ENCODE data around the gene HOXD10.

DNA sequence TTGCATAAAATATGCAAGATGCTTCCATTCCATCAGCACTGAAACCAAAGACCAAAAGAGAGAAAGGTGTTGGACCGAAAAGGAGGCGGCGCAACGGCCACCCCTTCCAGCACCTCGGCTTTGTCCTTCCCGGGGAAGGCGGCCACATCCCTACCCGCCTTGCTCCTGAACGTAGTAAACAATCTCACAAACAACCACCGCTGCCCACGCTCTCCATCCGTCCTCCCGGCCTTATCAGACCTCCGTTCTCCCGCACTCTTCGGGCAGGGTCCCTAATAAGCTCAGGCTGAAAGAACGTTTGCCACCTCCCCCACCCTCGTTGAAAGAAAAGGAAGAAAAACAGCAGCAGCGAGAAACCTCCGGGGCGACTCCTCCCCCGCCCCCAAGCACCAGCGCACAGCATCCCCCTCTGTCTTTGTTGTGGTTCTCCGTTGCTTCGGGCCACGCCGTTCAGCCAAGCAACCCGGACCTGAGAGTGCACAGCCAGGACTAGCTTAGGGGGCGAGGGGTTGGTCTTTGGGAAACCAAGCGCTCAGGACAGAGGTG is 37.2 kb upstream of the HOXD10 start:
- no peak for TF ChIP-seq EZH2 (IDR thresholded peaks at IDR 0.05)
- 0 out of 2 replicates have a peak, but pooled peaks have one; percentile 16 for TF ChIP-seq POLR2AphosphoS5 (IDR thresholded peaks at IDR 0.05; ENCODE audit: borderline replicate concordance, low read depth, low read length)

Data from SK-N-MC (cell line).